ENCODE measurements around the gene GRB2. TPM values are rescaled to one million over a fixed set of nuclear protein-coding genes. Genes with fewer than 3 reads are reported as not detected.

Gene GRB2
- total RNA-seq, 2 experiments from 2014 or later, result 244 to 308 TPM

DNA sequence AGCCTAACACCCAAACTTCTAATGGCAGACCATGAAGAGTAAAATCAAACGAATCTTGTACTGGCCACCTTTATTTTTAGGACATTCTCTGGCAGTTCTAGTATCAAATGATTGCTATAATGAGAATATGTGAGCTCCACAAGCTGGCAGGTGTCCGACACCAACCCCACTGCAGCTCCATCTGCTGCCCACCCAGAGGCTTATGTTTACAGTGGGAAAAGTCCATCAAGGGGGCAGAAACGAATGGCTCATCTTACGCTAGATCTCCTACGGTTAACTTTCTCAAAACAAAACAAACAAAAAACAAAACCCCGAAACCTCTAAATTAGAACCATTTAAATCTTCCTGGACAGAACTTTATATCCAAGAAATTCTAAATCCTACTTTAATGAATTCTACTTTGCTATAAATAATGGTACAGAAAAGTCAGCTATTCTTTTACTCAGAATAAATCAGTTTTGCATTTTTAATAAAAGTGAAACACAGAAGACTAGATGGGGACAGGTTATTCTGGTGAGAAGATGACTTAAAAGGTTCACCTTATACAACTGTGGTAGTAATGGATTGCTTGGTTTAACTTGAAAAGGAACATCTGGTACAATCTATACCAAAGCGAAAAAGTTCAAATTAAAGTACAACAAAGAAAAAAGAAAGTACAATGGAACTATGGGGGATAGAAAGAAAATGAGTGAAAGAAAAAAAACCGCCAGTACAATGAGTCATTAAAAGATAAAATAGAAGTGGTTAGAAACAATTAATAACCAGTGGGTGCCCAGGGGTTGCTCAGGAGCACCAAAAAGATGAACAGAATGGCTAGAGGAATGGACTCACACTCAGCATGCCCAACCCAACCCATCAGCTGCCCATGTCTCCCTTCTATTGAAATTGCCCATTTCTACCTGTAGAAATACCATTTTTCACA, 40.2 kb downstream of the GRB2 start:
- DNase-seq (ENCODE audit: low spot score), result peak; percentile 66
- Histone ChIP-seq H3K9me2 (ENCODE audit: insufficient read depth, low read length) (no peaks in the 10 kb centered on the region), H3K4me1 (ENCODE audit: insufficient read depth, low read length, poor library complexity, severe bottlenecking) (peaks cover 100% of the 10 kb centered on the region), H3K4me3 (ENCODE audit: low read depth, low read length, poor library complexity, severe bottlenecking) (peak overlapping the region; percentile 44), H3K79me2 (ENCODE audit: insufficient read depth, low read depth, low read length) (peaks cover 100% of the 10 kb centered on the region), H3K4me2 (ENCODE audit: low read length) (peak overlapping the region; percentile 71), H3K36me3 (ENCODE audit: insufficient read depth, low read length) (peaks cover 23% of the 10 kb centered on the region), H3K9me3 (ENCODE audit: low read length) (no peaks in the 10 kb centered on the region), H4K20me1 (ENCODE audit: insufficient read depth, low read length) (peaks cover 77% of the 10 kb centered on the region), H3K27ac (ENCODE audit: low read depth, low read length, poor library complexity, severe bottlenecking) (peak overlapping the region; percentile 64), H2AFZ (ENCODE audit: low read length) (no peak overlapping the region)
- no TSS peak for BruUV-seq (replicated peaks)
- ChIA-PET CTCF (ENCODE audit: unreplicated experiment) (interaction anchor here (1.0 kb wide), 1 partner anchor 42 kb away, joined by 3 read pairs; no protein-coding TSS in a partner anchor), POLR2A (interaction anchor here (0.6 to 4.4 kb wide), 17 partner anchors 9 to 70 kb away, joined by 3 to 25 read pairs (median 6); partner anchors contain the start of gene GRB2)
- TF ChIP-seq EZH2phosphoT487 (IDR thresholded peaks at IDR 0.05; ENCODE audit: borderline replicate concordance, low read depth, low read length), result no peak
- TF ChIP-seq, protein P1, sequence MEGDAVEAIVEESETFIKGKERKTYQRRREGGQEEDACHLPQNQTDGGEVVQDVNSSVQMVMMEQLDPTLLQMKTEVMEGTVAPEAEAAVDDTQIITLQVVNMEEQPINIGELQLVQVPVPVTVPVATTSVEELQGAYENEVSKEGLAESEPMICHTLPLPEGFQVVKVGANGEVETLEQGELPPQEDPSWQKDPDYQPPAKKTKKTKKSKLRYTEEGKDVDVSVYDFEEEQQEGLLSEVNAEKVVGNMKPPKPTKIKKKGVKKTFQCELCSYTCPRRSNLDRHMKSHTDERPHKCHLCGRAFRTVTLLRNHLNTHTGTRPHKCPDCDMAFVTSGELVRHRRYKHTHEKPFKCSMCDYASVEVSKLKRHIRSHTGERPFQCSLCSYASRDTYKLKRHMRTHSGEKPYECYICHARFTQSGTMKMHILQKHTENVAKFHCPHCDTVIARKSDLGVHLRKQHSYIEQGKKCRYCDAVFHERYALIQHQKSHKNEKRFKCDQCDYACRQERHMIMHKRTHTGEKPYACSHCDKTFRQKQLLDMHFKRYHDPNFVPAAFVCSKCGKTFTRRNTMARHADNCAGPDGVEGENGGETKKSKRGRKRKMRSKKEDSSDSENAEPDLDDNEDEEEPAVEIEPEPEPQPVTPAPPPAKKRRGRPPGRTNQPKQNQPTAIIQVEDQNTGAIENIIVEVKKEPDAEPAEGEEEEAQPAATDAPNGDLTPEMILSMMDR (conservative IDR thresholded peaks at IDR 0.05; ENCODE audit: low read length), result peak; percentile 73
- intact Hi-C loops (cut with micrococcal nuclease; ENCODE audit: unreplicated experiment), result loop anchor here (1.0 to 5.0 kb wide), 3 partner anchors 18 to 42 kb away; no protein-coding TSS in a partner anchor

DNA sequence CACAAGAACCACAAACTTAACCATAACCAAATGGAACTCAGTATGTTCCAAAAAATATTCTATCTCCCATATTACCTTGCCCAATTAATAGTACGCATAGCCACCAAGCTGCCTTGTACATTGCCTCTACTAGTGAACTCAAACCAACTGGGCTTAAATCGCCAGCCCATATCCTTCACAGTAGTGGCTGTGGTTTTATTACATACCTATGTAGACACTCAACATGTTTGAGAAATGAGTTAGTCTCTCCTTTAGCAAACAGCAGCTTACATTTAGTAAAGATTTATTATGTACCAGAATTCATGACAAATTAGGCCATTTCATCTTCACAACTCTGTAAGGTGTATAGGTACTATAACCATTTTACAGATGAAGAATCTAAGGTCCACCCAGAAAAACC, 41.4 kb downstream of the GRB2 start:
- POLR2A ChIA-PET, result interaction anchor here (0.5 to 4.4 kb wide), 15 partner anchors 12 to 75 kb away, joined by 3 to 25 read pairs (median 6); partner anchors contain the start of gene SLC25A19
- no peak for DNase-seq (ENCODE audit: low spot score)

More for the DNA sequence above, 41.4 kb downstream of the GRB2 start:
- Histone ChIP-seq H3K27ac (ENCODE audit: low read depth, low read length, poor library complexity, severe bottlenecking) (peak overlapping the region; percentile 64), H3K9me2 (ENCODE audit: insufficient read depth, low read length) (no peaks in the 10 kb centered on the region), H3K36me3 (ENCODE audit: insufficient read depth, low read length) (peaks cover 26% of the 10 kb centered on the region; the same call in 1 of the 2 replicates), H3K4me2 (ENCODE audit: low read length) (peak overlapping the region; percentile 71), H3K4me1 (ENCODE audit: insufficient read depth, low read length, poor library complexity, severe bottlenecking) (peaks cover 97% of the 10 kb centered on the region), H3K4me3 (ENCODE audit: low read depth, low read length, poor library complexity, severe bottlenecking) (peak overlapping the region; percentile 44), H4K20me1 (ENCODE audit: insufficient read depth, low read length) (peaks cover 67% of the 10 kb centered on the region), H3K9me3 (ENCODE audit: low read length) (no peaks in the 10 kb centered on the region), H3K79me2 (ENCODE audit: insufficient read depth, low read depth, low read length) (peaks cover 100% of the 10 kb centered on the region), H2AFZ (ENCODE audit: low read length) (no peak overlapping the region)
- BruUV-seq (replicated peaks), result no TSS peak
- intact Hi-C loops (cut with micrococcal nuclease; ENCODE audit: unreplicated experiment), result no loop called here
- CTCF ChIA-PET (ENCODE audit: unreplicated experiment), result interaction anchor here (0.8 kb wide), 1 partner anchor 68 kb away, joined by 4 read pairs; no protein-coding TSS in a partner anchor
- TF ChIP-seq EZH2phosphoT487 (IDR thresholded peaks at IDR 0.05; ENCODE audit: borderline replicate concordance, low read depth, low read length), result no peak
- TF ChIP-seq, protein P1 (conservative IDR thresholded peaks at IDR 0.05; ENCODE audit: low read length), result no peak

All from OCI-LY7 (cell line).